ENCODE results near the gene KAT6B. TPM values are rescaled to one million over a fixed set of nuclear protein-coding genes. Genes with fewer than 3 reads are reported as not detected.

Gene KAT6B
- total and polyA plus RNA-seq, 2 experiments from 2014 or later: 15.8 to 36.2 TPM

- Histone ChIP-seq H3K27me3 (no peaks in the 10 kb centered on the region), H2AFZ (peak overlapping the region; percentile 60), H3K36me3 (replicated peaks; ENCODE audit: insufficient read depth, low read depth) (no peaks in the 10 kb centered on the region), H3K4me1 (ENCODE audit: insufficient read depth) (peaks cover 36% of the 10 kb centered on the region), H3K79me2 (peaks cover 23% of the 10 kb centered on the region), H4K20me1 (ENCODE audit: insufficient read depth, poor library complexity, severe bottlenecking) (peaks cover 16% of the 10 kb centered on the region), H3K27ac (peak overlapping the region; percentile 93), H3K4me3 (peak overlapping the region; percentile 86), H3K9me2 (replicated peaks; ENCODE audit: insufficient read depth) (no peaks in the 10 kb centered on the region), H3K9me3 (ENCODE audit: low read depth) (no peaks in the 10 kb centered on the region), H3K4me2 (peak overlapping the region; percentile 88)
- WGBS (ENCODE audit: low lambda C conversion rate, missing lambda C conversion rate): 28% methylated on average over 13 of the region's 18 CpGs
- TF ChIP-seq EZH2 (IDR thresholded peaks at IDR 0.05; ENCODE audit: borderline replicate concordance): no peak
- no peak for TF ChIP-seq CTCF (IDR thresholded peaks at IDR 0.05; ENCODE audit: poor library complexity)
- no peak for TF ChIP-seq EZH2phosphoT487 (IDR thresholded peaks at IDR 0.05; ENCODE audit: low read depth, severe bottlenecking, unreplicated experiment)
- DNase-seq (ENCODE audit: low spot score): peak; percentile 49
Observed at GRCh38 chr10:74824184-74824899, 2.1 kb upstream of the KAT6B start.

- Histone ChIP-seq H3K36me3 (replicated peaks; ENCODE audit: insufficient read depth, low read depth) (no peaks in the 10 kb centered on the region), H3K9me3 (ENCODE audit: low read depth) (no peaks in the 10 kb centered on the region), H3K79me2 (peaks cover 29% of the 10 kb centered on the region), H2AFZ (peak overlapping the region; percentile 60), H4K20me1 (ENCODE audit: insufficient read depth, poor library complexity, severe bottlenecking) (peaks cover 16% of the 10 kb centered on the region), H3K9me2 (replicated peaks; ENCODE audit: insufficient read depth) (no peaks in the 10 kb centered on the region), H3K4me2 (peak overlapping the region; percentile 88), H3K4me3 (peak overlapping the region; percentile 86), H3K27me3 (no peaks in the 10 kb centered on the region), H3K4me1 (ENCODE audit: insufficient read depth) (peaks cover 36% of the 10 kb centered on the region), H3K27ac (peak overlapping the region; percentile 93)
- WGBS (ENCODE audit: low lambda C conversion rate, missing lambda C conversion rate): 2% methylated on average over 34 of the region's 43 CpGs
- DNase-seq (ENCODE audit: low spot score): peak; percentile 48
- no peak for TF ChIP-seq EZH2 (IDR thresholded peaks at IDR 0.05; ENCODE audit: borderline replicate concordance)
- TF ChIP-seq CTCF (IDR thresholded peaks at IDR 0.05; ENCODE audit: poor library complexity): no peak
Observed at GRCh38 chr10:74824900-74825370, 1.5 kb upstream of the KAT6B start.

- 1% methylated on average over 15 of the region's 89 CpGs for WGBS (ENCODE audit: low lambda C conversion rate, missing lambda C conversion rate)
- peak overlapping the region; percentile 93 for H3K27ac ChIP-seq
Observed at GRCh38 chr10:74825371-74826141, 844 bp upstream of the KAT6B start.

More at GRCh38 chr10:74825371-74826141, 844 bp upstream of the KAT6B start:
- H3K4me3 ChIP-seq: peak overlapping the region; percentile 86
- H3K9me2 ChIP-seq (replicated peaks; ENCODE audit: insufficient read depth): no peaks in the 10 kb centered on the region
- H3K36me3 ChIP-seq (replicated peaks; ENCODE audit: insufficient read depth, low read depth): no peaks in the 10 kb centered on the region
- peak; percentile 75 for DNase-seq (ENCODE audit: low spot score)
- TF ChIP-seq EZH2phosphoT487 (IDR thresholded peaks at IDR 0.05; ENCODE audit: low read depth, severe bottlenecking, unreplicated experiment) (no peak), EZH2 (IDR thresholded peaks at IDR 0.05; ENCODE audit: borderline replicate concordance) (no peak), CTCF (IDR thresholded peaks at IDR 0.05; ENCODE audit: poor library complexity) (no peak)
- peaks cover 36% of the 10 kb centered on the region for H3K4me1 ChIP-seq (ENCODE audit: insufficient read depth)
- H4K20me1 ChIP-seq (ENCODE audit: insufficient read depth, poor library complexity, severe bottlenecking): peaks cover 16% of the 10 kb centered on the region
- peak overlapping the region; percentile 88 for H3K4me2 ChIP-seq
- no peaks in the 10 kb centered on the region for H3K27me3 ChIP-seq
- no peaks in the 10 kb centered on the region for H3K9me3 ChIP-seq (ENCODE audit: low read depth)
- peaks cover 35% of the 10 kb centered on the region for H3K79me2 ChIP-seq
- peak overlapping the region; percentile 70 for H2AFZ ChIP-seq

Data from hepatocyte (in vitro differentiated cells).